Parathyroid adenoma (tissue), 2 donors: ENCODE measurements around the gene NAV2.

Experiments
- H2AFZ ChIP-seq: fragments of 300-600 bp; sonication (generic); one replicate; pipeline ENCODE4 v1.7.0; 2017; ENCODE audit warnings: antibody characterized with exemption, mild to moderate bottlenecking
- H3K27ac ChIP-seq: fragments of 300-600 bp; sonication (generic); one replicate; pipeline ENCODE4 v1.7.0; 2017
- H3K27me3 ChIP-seq: fragments of 300-600 bp; sonication (generic); one replicate; pipeline ENCODE4 v1.7.0; 2017; ENCODE audit warnings: low read length; ENCODE audit not compliant: control insufficient read depth, insufficient read depth
- H3K36me3 ChIP-seq: fragments of 300-600 bp; sonication (generic); one replicate; pipeline ENCODE4 v1.7.0; 2017; ENCODE audit warnings: low read length; ENCODE audit not compliant: control insufficient read depth, insufficient read depth
- H3K4me1 ChIP-seq: fragments of 300-600 bp; sonication (generic); one replicate; pipeline ENCODE4 v1.7.0; 2017; ENCODE audit warnings: control low read depth
- H3K4me2 ChIP-seq: fragments of 300-600 bp; sonication (generic); one replicate; pipeline ENCODE4 v1.7.0; 2017; ENCODE audit warnings: low read length
- H3K4me3 ChIP-seq: fragments of 300-600 bp; sonication (generic); one replicate; pipeline ENCODE4 v1.7.0; 2017; ENCODE audit warnings: low read depth, low read length
- H3K79me2 ChIP-seq: fragments of 300-600 bp; sonication (generic); one replicate; pipeline ENCODE4 v1.7.0; 2017; ENCODE audit warnings: control low read depth
- H3K9ac ChIP-seq: fragments of 300-600 bp; sonication (generic); one replicate; pipeline ENCODE4 v1.7.0; 2017; ENCODE audit warnings: mild to moderate bottlenecking
- H3K9me3 ChIP-seq: fragments of 300-600 bp; sonication (generic); one replicate; pipeline ENCODE4 v1.7.0; 2017; ENCODE audit warnings: low read length; ENCODE audit not compliant: control insufficient read depth
- TF ChIP-seq, protein P1 (sequence below): fragments of 300-600 bp; sonication (generic); IDR thresholded peaks from one replicate; pipeline ENCODE4 v1.7.0; 2017; ENCODE audit warnings: antibody characterized with exemption, mild to moderate bottlenecking
- donor health status: primary hyperparathyroidism.

NAV2 gene

DNA sequence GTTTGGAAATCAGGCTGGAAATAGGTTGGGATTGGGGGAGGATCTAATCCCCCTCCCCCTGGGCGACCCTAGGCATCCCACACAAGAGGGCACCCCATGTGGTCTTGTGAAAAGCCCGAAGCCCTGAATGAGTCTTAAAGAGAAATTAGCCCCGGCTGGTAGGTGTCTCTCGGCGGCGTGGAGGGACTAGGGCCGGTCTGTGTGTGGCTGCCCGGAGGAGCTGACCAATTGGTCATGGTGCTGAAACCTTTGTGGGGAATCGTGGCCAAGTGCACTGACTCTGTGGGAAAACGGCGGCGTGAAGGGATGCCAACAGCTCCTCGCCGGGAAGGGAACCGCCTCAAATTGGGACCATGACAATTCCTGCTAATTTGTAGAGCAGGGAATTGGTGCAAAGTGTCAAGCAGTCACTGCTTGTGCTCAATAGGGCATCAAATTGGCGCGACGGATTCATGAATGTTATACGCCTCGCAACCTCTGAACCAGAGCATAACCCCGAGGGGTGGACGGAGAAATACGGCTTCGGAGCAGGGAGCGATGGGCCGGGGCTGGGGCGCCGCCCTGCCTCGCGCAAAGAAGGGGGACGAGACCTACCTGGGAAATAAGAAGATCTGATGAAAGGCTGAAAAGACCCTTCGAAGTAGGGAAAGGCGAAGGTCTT is 446.1 kb downstream of the NAV2 start:
- Histone ChIP-seq H3K4me1 (no peaks in the 10 kb centered on the region), H3K9ac (no peak overlapping the region), H3K27ac (no peak overlapping the region), H3K36me3 (no peaks in the 10 kb centered on the region), H2AFZ (no peak overlapping the region), H3K27me3 (no peaks in the 10 kb centered on the region), H3K79me2 (no peaks in the 10 kb centered on the region), H3K4me3 (no peak overlapping the region), H3K4me2 (no peak overlapping the region), H3K9me3 (no peaks in the 10 kb centered on the region)
- TF ChIP-seq, protein P1, sequence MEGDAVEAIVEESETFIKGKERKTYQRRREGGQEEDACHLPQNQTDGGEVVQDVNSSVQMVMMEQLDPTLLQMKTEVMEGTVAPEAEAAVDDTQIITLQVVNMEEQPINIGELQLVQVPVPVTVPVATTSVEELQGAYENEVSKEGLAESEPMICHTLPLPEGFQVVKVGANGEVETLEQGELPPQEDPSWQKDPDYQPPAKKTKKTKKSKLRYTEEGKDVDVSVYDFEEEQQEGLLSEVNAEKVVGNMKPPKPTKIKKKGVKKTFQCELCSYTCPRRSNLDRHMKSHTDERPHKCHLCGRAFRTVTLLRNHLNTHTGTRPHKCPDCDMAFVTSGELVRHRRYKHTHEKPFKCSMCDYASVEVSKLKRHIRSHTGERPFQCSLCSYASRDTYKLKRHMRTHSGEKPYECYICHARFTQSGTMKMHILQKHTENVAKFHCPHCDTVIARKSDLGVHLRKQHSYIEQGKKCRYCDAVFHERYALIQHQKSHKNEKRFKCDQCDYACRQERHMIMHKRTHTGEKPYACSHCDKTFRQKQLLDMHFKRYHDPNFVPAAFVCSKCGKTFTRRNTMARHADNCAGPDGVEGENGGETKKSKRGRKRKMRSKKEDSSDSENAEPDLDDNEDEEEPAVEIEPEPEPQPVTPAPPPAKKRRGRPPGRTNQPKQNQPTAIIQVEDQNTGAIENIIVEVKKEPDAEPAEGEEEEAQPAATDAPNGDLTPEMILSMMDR, result no peak

DNA sequence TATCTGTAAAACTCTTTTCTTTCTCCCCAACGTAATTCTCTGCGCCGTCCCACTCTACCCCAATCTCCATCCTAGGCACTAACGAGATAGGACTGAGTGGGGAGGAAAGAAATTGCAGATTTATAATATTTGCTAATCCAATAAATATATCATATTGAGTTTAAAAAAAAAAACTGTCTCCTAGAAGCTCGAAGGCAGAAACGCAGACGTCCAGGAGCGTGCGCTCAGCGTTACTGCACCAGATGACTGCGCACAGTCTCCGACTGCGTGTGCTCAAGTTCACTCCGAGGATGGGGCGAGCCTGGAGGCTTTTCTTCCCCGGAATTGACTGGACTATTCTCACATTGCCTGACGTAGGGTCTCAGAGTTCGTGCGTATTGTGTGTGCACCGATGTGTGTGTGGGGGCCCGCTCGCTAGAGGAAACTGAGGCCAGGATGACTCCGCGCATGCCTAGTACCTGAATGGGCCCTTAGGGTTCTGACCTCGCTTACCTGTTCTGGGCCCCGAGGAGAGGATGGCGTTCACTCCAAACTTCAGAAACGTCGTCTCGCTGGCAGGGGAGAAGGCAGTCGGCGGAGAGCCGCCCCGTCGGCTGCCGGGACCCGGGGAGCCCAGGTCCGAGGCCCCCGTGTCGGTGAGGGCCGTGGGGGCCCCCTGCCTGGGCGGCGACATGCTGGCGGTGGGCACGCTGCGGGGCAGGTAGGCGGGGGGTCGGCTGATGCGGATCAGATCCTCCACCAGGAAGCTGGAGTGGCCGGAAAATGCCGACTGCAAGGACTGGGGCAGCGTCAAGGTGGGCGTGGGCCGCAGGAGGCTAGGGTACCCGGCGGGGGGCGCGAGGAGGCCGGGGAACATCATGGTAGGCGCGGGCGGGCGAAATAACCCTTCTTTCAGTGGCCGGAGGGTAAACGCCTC is 447.1 kb downstream of the NAV2 start:
- H2AFZ ChIP-seq, result no peak overlapping the region
- H3K4me1 ChIP-seq, result no peaks in the 10 kb centered on the region
- no peaks in the 10 kb centered on the region for H3K79me2 ChIP-seq
- no peaks in the 10 kb centered on the region for H3K27me3 ChIP-seq
- H3K9me3 ChIP-seq, result no peaks in the 10 kb centered on the region
- no peak overlapping the region for H3K9ac ChIP-seq
- H3K27ac ChIP-seq, result no peak overlapping the region
- H3K4me2 ChIP-seq, result no peak overlapping the region
- TF ChIP-seq, protein P1, result no peak
- H3K36me3 ChIP-seq, result no peaks in the 10 kb centered on the region
- no peak overlapping the region for H3K4me3 ChIP-seq

DNA sequence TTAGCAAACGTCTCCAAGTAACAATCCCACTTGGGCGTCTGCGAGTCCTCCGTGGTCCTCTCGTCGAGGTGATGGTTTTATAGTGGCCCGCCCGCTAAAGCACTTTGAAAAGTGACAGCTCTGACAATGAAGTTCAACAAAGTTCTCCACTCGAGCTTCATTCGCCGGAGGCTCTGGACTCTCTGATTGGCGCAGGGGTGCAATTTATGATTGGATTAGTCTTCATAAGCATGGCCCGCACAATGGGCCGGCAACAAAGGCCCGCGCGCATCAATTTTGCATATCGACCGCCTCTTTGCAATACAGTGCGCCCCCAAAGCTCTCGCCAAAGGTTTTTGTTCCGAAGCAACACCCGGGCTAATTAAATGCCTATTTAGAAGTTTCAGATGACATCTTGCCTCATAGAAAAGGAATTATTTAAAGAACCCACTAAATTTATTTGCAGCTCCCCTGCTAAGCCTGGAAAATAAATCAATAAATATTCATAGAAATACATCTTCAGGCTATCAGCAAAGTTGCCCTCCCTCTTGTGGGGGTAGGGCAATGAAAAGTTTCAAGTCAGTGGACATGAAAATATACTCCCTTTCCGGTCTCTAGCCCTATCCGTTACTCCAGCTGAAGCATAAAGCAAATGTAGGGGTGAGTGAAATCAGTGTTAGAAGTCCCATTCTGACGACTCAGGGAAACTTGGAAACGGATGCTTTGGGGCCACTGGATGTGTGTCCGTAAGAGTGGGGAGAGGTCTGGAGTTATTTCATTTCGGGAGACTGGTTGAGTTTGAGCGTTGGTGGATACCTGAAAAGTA is 448.0 kb downstream of the NAV2 start, which contains the start of gene DBX1:
DBX1 (minus strand) TSS at position 51 of the 805 bp plus-strand sequence. CDS start 151 bp downstream, outside the sequence.
- no peak within 1 kb of the TSS for H2AFZ ChIP-seq
- no peaks in the 10 kb centered on the region for H3K27me3 ChIP-seq
- H3K4me3 ChIP-seq, result no peak within 1 kb of the TSS

DNA sequence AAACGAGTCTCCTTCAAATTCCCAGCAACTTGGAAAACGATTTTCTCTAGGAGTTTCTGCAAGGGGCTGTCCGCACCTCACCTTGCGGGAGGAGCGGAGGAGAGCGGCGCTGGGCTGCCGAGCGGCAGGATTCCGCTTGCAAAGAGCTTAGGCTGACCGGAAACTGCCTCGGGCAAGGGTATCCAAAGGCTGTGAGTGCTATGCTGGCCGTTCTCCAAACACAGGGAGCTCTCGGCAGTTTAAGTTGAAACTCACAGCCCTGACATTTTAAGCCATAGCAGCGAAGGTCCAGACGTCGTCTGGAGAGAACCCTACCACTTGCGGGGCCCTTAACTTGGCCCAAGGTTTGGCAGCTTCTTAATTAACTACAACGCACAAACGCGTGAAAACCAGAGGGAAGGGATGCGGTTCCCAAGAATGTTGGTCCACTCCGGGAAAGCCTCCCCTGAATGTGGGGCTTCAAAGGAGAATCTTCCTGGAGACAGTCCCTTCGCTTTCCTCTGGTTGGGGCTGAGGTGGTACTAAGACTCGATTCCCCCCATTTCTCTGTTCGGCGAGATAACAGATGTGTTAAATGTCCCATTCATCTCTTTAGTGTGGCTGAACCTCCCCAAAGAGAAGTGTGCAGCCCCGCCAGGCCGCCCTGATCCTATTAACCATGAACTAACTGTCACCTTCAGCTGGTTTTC is 448.7 kb downstream of the NAV2 start:
- TF ChIP-seq, protein P1, result no peak
- no peaks in the 10 kb centered on the region for H3K4me1 ChIP-seq
- no peaks in the 10 kb centered on the region for H3K9me3 ChIP-seq
- H3K27ac ChIP-seq, result no peak overlapping the region
- H3K4me3 ChIP-seq, result no peak overlapping the region
- no peaks in the 10 kb centered on the region for H3K27me3 ChIP-seq
- H3K4me2 ChIP-seq, result no peak overlapping the region
- no peak overlapping the region for H3K9ac ChIP-seq
- H3K36me3 ChIP-seq, result no peaks in the 10 kb centered on the region
- H2AFZ ChIP-seq, result no peak overlapping the region
- no peaks in the 10 kb centered on the region for H3K79me2 ChIP-seq

More for the DNA sequence above, 448.0 kb downstream of the NAV2 start, which contains the start of gene DBX1:
- Histone ChIP-seq H3K9me3 (no peaks in the 10 kb centered on the region), H3K9ac (no peak within 1 kb of the TSS), H3K4me2 (no peak within 1 kb of the TSS), H3K79me2 (no peaks in the 10 kb centered on the region), H3K4me1 (no peaks in the 10 kb centered on the region), H3K27ac (no peak within 1 kb of the TSS), H3K36me3 (no peaks in the 10 kb centered on the region)
- TF ChIP-seq, protein P1, result no peak
